Fibroblast of the aortic adventitia (primary cell): ENCODE results near the gene TRMU. TPM values are rescaled to one million over a fixed set of nuclear protein-coding genes. Genes with fewer than 3 reads are reported as not detected.

Source experiments
- DNase-seq: peaks from one replicate; pipeline ENCODE4 v3.0.0-alpha.2; 2010; ENCODE audit warnings: low read depth
- H3K4me3 ChIP-seq: 2 replicates; pipeline ENCODE4 v1.5.1; 2011; ENCODE audit warnings: low read depth, mild to moderate bottlenecking, control low read depth, low read length, moderate library complexity
- CTCF ChIP-seq: IDR thresholded peaks from 2 replicates; pipeline ENCODE4 v1.5.1; 2011; ENCODE audit warnings: mild to moderate bottlenecking, low read length, control low read depth, inconsistent platforms; ENCODE audit not compliant: insufficient read depth
- total RNA-seq: library from RNA; depleted of rRNA; stranded (reverse); fragments of >200 nt; gene quantifications from 2 replicates; pipeline ENCODE4 v1.2.3, GENCODE V29; 2012; ENCODE audit warnings: low replicate concordance

TRMU gene
- total RNA-seq, 1 donor = 23.1 TPM

GRCh38 chr22:46365166-46365624 is 29.7 kb downstream of the TRMU start:
- no peak for DNase-seq
- no peak for TF ChIP-seq CTCF
- no peak overlapping the region for H3K4me3 ChIP-seq

- no peak overlapping the region for H3K4me3 ChIP-seq
- DNase-seq = no peak
- TF ChIP-seq CTCF = no peak
Observed at GRCh38 chr22:46366327-46366731, 30.8 kb downstream of the TRMU start.

GRCh38 chr22:46366801-46367706 is 31.5 kb downstream of the TRMU start:
- no peak overlapping the region for H3K4me3 ChIP-seq
- no peak for TF ChIP-seq CTCF
- DNase-seq = no peak

- peak; percentile 90 for TF ChIP-seq CTCF
- DNase-seq = peak; percentile 45
- no peak overlapping the region for H3K4me3 ChIP-seq
Observed at GRCh38 chr22:46367707-46368191, 32.2 kb downstream of the TRMU start.

GRCh38 chr22:46368422-46368821 is 32.9 kb downstream of the TRMU start:
- no peak overlapping the region for H3K4me3 ChIP-seq
- DNase-seq = no peak
- TF ChIP-seq CTCF = no peak

- DNase-seq = no peak
- TF ChIP-seq CTCF = no peak
- no peak overlapping the region for H3K4me3 ChIP-seq
Observed at GRCh38 chr22:46368871-46369715, 33.6 kb downstream of the TRMU start.
